IMR-90 (cell line): ENCODE measurements around the gene KLHDC7B. TPM values are rescaled to one million over a fixed set of nuclear protein-coding genes. Genes with fewer than 3 reads are reported as not detected.

Experiments used
- ATAC-seq: fragments of 200-7000 bp; cut with Tn5 transposase; 2 replicates; pipeline ENCODE4 v1.9.1; 2020; ENCODE audit warnings: low read depth, mild to moderate bottlenecking, moderate library complexity
- BruUV-seq: library from RNA; stranded (reverse); fragments of 400-500 nt; replicated peaks from 2 replicates; lab custom pipeline; 2021; lab: Mats Ljungman, UMichigan
- CTCF ChIA-PET: fragments of 300-600 bp; formaldehyde crosslinking; extraction: SDS; loops from one replicate; lab custom pipeline; 2021; ENCODE audit warnings: antibody characterized with exemption; lab: Yijun Ruan, JAX
- POLR2A ChIA-PET: fragments of 300-600 bp; sonication (Branson Sonifier 250); formaldehyde crosslinking; loops from one replicate; lab custom pipeline; 2022; ENCODE audit warnings: antibody characterized with exemption; ENCODE audit not compliant: unreplicated experiment; lab: Charles Lee
- DNase-seq: peaks from one replicate; pipeline ENCODE4 v3.0.0; 2013
- H2AFZ ChIP-seq: replicated peaks from 2 replicates; pipeline ENCODE3; 2013; ENCODE audit warnings: low read length, mild to moderate bottlenecking; ENCODE audit not compliant: poor library complexity
- H2AK5ac ChIP-seq: 2 replicates; pipeline ENCODE4 v1.6.1; 2013; ENCODE audit warnings: low read depth, low read length, inconsistent platforms
- H2AK9ac ChIP-seq: replicated peaks from 2 replicates; pipeline ENCODE3; 2013; ENCODE audit warnings: mild to moderate bottlenecking, low read depth, low read length, moderate library complexity; ENCODE audit not compliant: poor library complexity
- H2BK120ac ChIP-seq: 2 replicates; pipeline ENCODE4 v1.6.1; 2013; ENCODE audit warnings: low read depth, low read length, inconsistent platforms
- H2BK15ac ChIP-seq: 3 replicates; pipeline ENCODE4 v1.6.1; 2013; ENCODE audit warnings: low read depth, low read length, inconsistent platforms
- H2BK20ac ChIP-seq: 2 replicates; pipeline ENCODE4 v1.6.1; 2013; ENCODE audit warnings: low read depth, mild to moderate bottlenecking, inconsistent platforms, low read length, moderate library complexity
- H2BK5ac ChIP-seq: 2 replicates; pipeline ENCODE4 v1.6.1; 2013; ENCODE audit warnings: mild to moderate bottlenecking, low read depth, low read length, inconsistent platforms; ENCODE audit not compliant: poor library complexity, severe bottlenecking
- H3K14ac ChIP-seq: replicated peaks from 2 replicates; pipeline ENCODE4 v1.6.1; 2013; ENCODE audit warnings: low read depth, low read length, inconsistent platforms
- H3K18ac ChIP-seq: 2 replicates; pipeline ENCODE4 v1.6.1; 2013; ENCODE audit warnings: low read depth, low read length, control low read depth
- H3K23ac ChIP-seq: 2 replicates; pipeline ENCODE4 v1.6.1; 2013; ENCODE audit warnings: low read depth, low read length, inconsistent platforms
- H3K27ac ChIP-seq: 2 replicates; pipeline ENCODE4 v1.5.1; 2013; ENCODE audit warnings: mild to moderate bottlenecking, control low read depth, low read length; ENCODE audit not compliant: insufficient read depth
- H3K27me3 ChIP-seq: 2 replicates; pipeline ENCODE4 v1.6.1; 2013; ENCODE audit warnings: low read length; ENCODE audit not compliant: control insufficient read depth, insufficient read depth
- H3K36me3 ChIP-seq: 2 replicates; pipeline ENCODE4 v1.6.1; 2013; ENCODE audit warnings: low read length, mixed read lengths; ENCODE audit not compliant: control insufficient read depth, insufficient read depth
- H3K4ac ChIP-seq: 2 replicates; pipeline ENCODE4 v1.6.1; 2013; ENCODE audit warnings: low read depth, low read length, inconsistent platforms
- H3K4me1 ChIP-seq: 2 replicates; pipeline ENCODE4 v1.6.1; 2013; ENCODE audit warnings: low read length, mixed read lengths; ENCODE audit not compliant: control insufficient read depth, insufficient read depth
- H3K4me2 ChIP-seq: 2 replicates; pipeline ENCODE4 v1.6.1; 2013; ENCODE audit warnings: low read depth, mild to moderate bottlenecking, control low read depth, low read length, moderate library complexity
- H3K4me3 ChIP-seq: 2 replicates; pipeline ENCODE4 v1.5.1; 2013; ENCODE audit warnings: low read depth, mild to moderate bottlenecking, control low read depth, low read length, moderate library complexity; ENCODE audit not compliant: insufficient read depth
- H3K56ac ChIP-seq: 2 replicates; pipeline ENCODE4 v1.6.1; 2013; ENCODE audit warnings: low read length, inconsistent platforms; ENCODE audit not compliant: insufficient read depth; ENCODE audit errors: extremely low read depth
- H3K79me1 ChIP-seq, 2 experiments: 2 replicates each; pipeline ENCODE4 v1.6.1; 2013; ENCODE audit warnings: low read length in 2 of 2, inconsistent platforms in 1 of 2, low read depth in 1 of 2
- H3K9ac ChIP-seq: 2 replicates; pipeline ENCODE4 v1.6.1; 2013; ENCODE audit warnings: low read depth, low read length, control low read depth
- H3K9me1 ChIP-seq: 2 replicates; pipeline ENCODE4 v1.6.1; 2013; ENCODE audit warnings: low read length, inconsistent platforms; ENCODE audit not compliant: insufficient read depth
- H3K9me3 ChIP-seq: 2 replicates; pipeline ENCODE4 v1.6.1; 2013; ENCODE audit warnings: low read length; ENCODE audit not compliant: control insufficient read depth, insufficient read depth
- H4K20me1 ChIP-seq: 2 replicates; pipeline ENCODE4 v1.6.1; 2013; ENCODE audit warnings: low read length, inconsistent platforms; ENCODE audit not compliant: insufficient read depth
- H4K5ac ChIP-seq: 2 replicates; pipeline ENCODE4 v1.6.1; 2013; ENCODE audit warnings: mild to moderate bottlenecking, low read depth, low read length, control low read depth
- H4K8ac ChIP-seq, 2 experiments: 2 replicates each; pipeline ENCODE4 v1.6.1; 2013; ENCODE audit warnings: low read depth in 2 of 2, low read length in 2 of 2, control low read depth in 1 of 2, inconsistent platforms in 1 of 2
- H4K91ac ChIP-seq: 2 replicates; pipeline ENCODE4 v1.6.1; 2013; ENCODE audit warnings: low read depth, low read length, inconsistent platforms; ENCODE audit not compliant: insufficient read depth
- BHLHE40 ChIP-seq: fragments of 150-350 bp; IDR thresholded peaks from 2 replicates; pipeline ENCODE4 v1.6.1; 2016; ENCODE audit warnings: mild to moderate bottlenecking, low read depth, low read length
- CEBPB ChIP-seq: IDR thresholded peaks from 2 replicates; pipeline ENCODE4 v1.6.1; 2012; ENCODE audit warnings: low read depth, low read length, improper control_type of control experiment
- CHD1 ChIP-seq: IDR thresholded peaks from 2 replicates; pipeline ENCODE4 v1.6.1; 2012; ENCODE audit warnings: low read depth, low read length, improper control_type of control experiment
- NFE2L2 ChIP-seq: fragments of 150-350 bp; IDR thresholded peaks from 2 replicates; pipeline ENCODE4 v1.6.1; 2016; ENCODE audit warnings: low read depth, mild to moderate bottlenecking, low read length
- RAD21 ChIP-seq: IDR thresholded peaks from 2 replicates; pipeline ENCODE4 v1.6.1; 2012; ENCODE audit warnings: low read length, improper control_type of control experiment
- RCOR1 ChIP-seq: IDR thresholded peaks from 2 replicates; pipeline ENCODE4 v1.6.1; 2012; ENCODE audit warnings: mild to moderate bottlenecking, low read length, improper control_type of control experiment; ENCODE audit not compliant: insufficient replicate concordance
- WGBS, 2 experiments: methylation state at CpG; one replicate each; pipeline versions ENCODE4 v1.1.5 to v1.1.7; 2013; ENCODE audit warnings: missing lambda C conversion rate in 2 of 2; ENCODE audit not compliant: insufficient read length in 1 of 2; ENCODE audit errors: extremely low coverage in 2 of 2; 5-methylcytosine and 5-hydroxymethylcytosine counted together
- dilution Hi-C: fragments of 300-500 bp; cut with HindIII; formaldehyde crosslinking; loops from one replicate; pipeline ENCODE4 v1.14.3; 2018; ENCODE audit warnings: low sequenced_read_pairs; ENCODE audit not compliant: unreplicated experiment
- in situ Hi-C: fragments of 300-500 bp; cut with MboI; formaldehyde crosslinking; loops from 3 replicates; pipeline ENCODE4 v1.14.3; 2019; ENCODE audit warnings: low sequenced_read_pairs, inconsistent platforms, mixed read lengths
- intact Hi-C: fragments of 100-400 bp; cut with micrococcal nuclease; formaldehyde crosslinking; loops from 2 replicates; pipeline ENCODE4 v1.10.0; 2022
- polyA plus RNA-seq, 3 experiments: library from polyadenylated mRNA; depleted of rRNA; stranded (reverse); fragments of >200 nt; gene quantifications; 2 replicates each; pipeline ENCODE4 v1.2.3, GENCODE V29; 2012; ENCODE audit warnings: low replicate concordance in 1 of 3
- total RNA-seq: library from RNA; depleted of rRNA; stranded (reverse); fragments of >200 nt; gene quantifications from 2 replicates; pipeline ENCODE4 v1.2.3, GENCODE V29; 2012
- TF ChIP-seq, protein P1 (sequence below): fragments of 150-350 bp; IDR thresholded peaks from 2 replicates; pipeline ENCODE4 v1.6.1; 2016; ENCODE audit warnings: low read depth, mild to moderate bottlenecking, low read length, moderate library complexity, borderline replicate concordance

The KLHDC7B gene
- total and polyA plus RNA-seq, 2 of the 4 experiments (the other 2 are of a cell fraction): 0.05 TPM; not detected in 1

DNA sequence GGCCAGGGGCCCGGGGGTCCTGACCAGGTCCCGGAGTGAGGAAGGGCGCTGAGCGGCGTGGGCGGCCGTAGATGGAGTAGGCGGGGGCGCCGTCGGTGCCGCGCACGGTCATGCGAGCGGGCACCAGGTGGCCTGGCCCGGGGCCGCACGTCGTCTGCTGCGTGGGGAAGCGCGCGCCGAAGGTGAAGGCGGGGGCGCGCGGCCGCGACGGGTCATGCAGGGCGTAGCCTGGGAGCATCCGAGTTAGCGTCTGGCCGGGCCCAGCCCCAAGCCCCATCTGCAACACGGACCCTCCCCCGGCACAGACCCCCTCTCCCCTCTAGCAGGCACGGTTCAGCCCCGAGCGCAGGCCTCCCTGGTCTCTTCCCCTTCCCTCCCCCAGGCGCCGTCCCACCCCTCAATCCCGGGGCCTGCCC is 14.1 kb upstream of the KLHDC7B start:
- in situ Hi-C loops (no loop called here), intact Hi-C loops (no loop called here), dilution Hi-C loops (no loop called here)
- peak overlapping the region; percentile 39 for H3K4me3 ChIP-seq
- BruUV-seq: no TSS peak
- peak overlapping the region in 1 of 2 experiments; percentile 91; a peak in 2 of 4 replicates for H4K8ac ChIP-seq
- POLR2A ChIA-PET: no interaction called here
- peak overlapping the region; percentile 69 for H3K4me2 ChIP-seq
- H4K91ac ChIP-seq: no peak overlapping the region; the same call in 1 of the 2 replicates
- no peak overlapping the region for H3K27ac ChIP-seq
- WGBS, 2 experiments: 5% methylated on average over 8 of the region's 44 CpGs; no CpG with 5 or more reads in 1 of the 2 experiments
- H2BK20ac ChIP-seq: no peak overlapping the region
- H3K56ac ChIP-seq: no peak overlapping the region
- H3K23ac ChIP-seq: no peak overlapping the region
- no peak overlapping the region for H3K14ac ChIP-seq
- TF ChIP-seq RAD21 (no peak), NFE2L2 (no peak), RCOR1 (no peak), CHD1 (no peak), BHLHE40 (no peak), CEBPB (no peak)
- TF ChIP-seq, protein P1, sequence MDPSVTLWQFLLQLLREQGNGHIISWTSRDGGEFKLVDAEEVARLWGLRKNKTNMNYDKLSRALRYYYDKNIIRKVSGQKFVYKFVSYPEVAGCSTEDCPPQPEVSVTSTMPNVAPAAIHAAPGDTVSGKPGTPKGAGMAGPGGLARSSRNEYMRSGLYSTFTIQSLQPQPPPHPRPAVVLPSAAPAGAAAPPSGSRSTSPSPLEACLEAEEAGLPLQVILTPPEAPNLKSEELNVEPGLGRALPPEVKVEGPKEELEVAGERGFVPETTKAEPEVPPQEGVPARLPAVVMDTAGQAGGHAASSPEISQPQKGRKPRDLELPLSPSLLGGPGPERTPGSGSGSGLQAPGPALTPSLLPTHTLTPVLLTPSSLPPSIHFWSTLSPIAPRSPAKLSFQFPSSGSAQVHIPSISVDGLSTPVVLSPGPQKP: no peak
- H3K9ac ChIP-seq: no peak overlapping the region
- peak overlapping the region; percentile 31 for H2AK5ac ChIP-seq
- ATAC-seq (peak; percentile 4), DNase-seq (no peak)
- H3K4ac ChIP-seq: 0 out of 2 replicates have a peak overlapping the region, but pooled peaks have one; percentile 15
- H3K18ac ChIP-seq: no peak overlapping the region
- no peak overlapping the region for H4K5ac ChIP-seq
- H2BK120ac ChIP-seq: no peak overlapping the region
- no peaks in the 10 kb centered on the region for H4K20me1 ChIP-seq
- peaks cover 4 to 18% of the 10 kb centered on the region in 2 experiments; a peak in 2 of 4 replicates for H3K79me1 ChIP-seq
- CTCF ChIA-PET: no interaction called here
- no peak overlapping the region for H2BK15ac ChIP-seq
- peaks cover 13% of the 10 kb centered on the region; the same call in 1 of the 2 replicates for H3K9me1 ChIP-seq
- H2AK9ac ChIP-seq: peak overlapping the region; percentile 50
- H3K27me3 ChIP-seq: peaks cover 5% of the 10 kb centered on the region; the same call in 1 of the 2 replicates
- H3K9me3 ChIP-seq: no peaks in the 10 kb centered on the region
- H2AFZ ChIP-seq: peak overlapping the region; percentile 81
- H3K36me3 ChIP-seq: no peaks in the 10 kb centered on the region
- H3K4me1 ChIP-seq: peaks cover 18% of the 10 kb centered on the region
- H2BK5ac ChIP-seq: no peak overlapping the region
